K562 (cell line): ENCODE results near the gene P2RX5.

Experiments used
- CREM ChIP-seq: IDR thresholded peaks from 2 replicates; pipeline ENCODE4 v1.6.1; 2014; ENCODE audit warnings: antibody characterized with exemption, low read depth
- CTCFL ChIP-seq: IDR thresholded peaks from 2 replicates; pipeline ENCODE4 v1.6.1; 2011; ENCODE audit warnings: borderline replicate concordance, low read depth, mild to moderate bottlenecking, moderate library complexity, low read length; ENCODE audit not compliant: insufficient read depth, poor library complexity, severe bottlenecking
- ETV5 ChIP-seq: sonication (generic); formaldehyde crosslinking; IDR thresholded peaks from 2 replicates; pipeline ENCODE4 v1.4.0; 2020; ENCODE audit warnings: low read depth, mild to moderate bottlenecking, missing genetic modification reagents
- HES1 ChIP-seq: fragments of 450-650 bp; IDR thresholded peaks from 2 replicates; pipeline ENCODE4 v1.6.1; 2016; ENCODE audit warnings: low read depth, mild to moderate bottlenecking, moderate library complexity
- IRF2 ChIP-seq: sonication (generic); formaldehyde crosslinking; IDR thresholded peaks from 2 replicates; pipeline ENCODE4 v1.8.1; 2022; ENCODE audit warnings: mild to moderate bottlenecking, missing genetic modification reagents
- KDM1A ChIP-seq, 2 experiments: fragments of 450-650 bp; IDR thresholded peaks; 2 replicates each; pipeline ENCODE4 v1.6.1; 2016; ENCODE audit warnings: mild to moderate bottlenecking in 2 of 2
- NR0B1 ChIP-seq: fragments of 450-650 bp; IDR thresholded peaks from one replicate; pipeline ENCODE4 v1.6.1; 2018; ENCODE audit warnings: mild to moderate bottlenecking, moderate library complexity; ENCODE audit not compliant: partially characterized antibody
- PHF8 ChIP-seq: fragments of 200-600 bp; sonication (generic); IDR thresholded peaks from 2 replicates; pipeline ENCODE4 v1.6.1; 2012; ENCODE audit warnings: mixed run types, mild to moderate bottlenecking, inconsistent platforms, low read length, moderate library complexity, borderline replicate concordance
- SIN3A ChIP-seq, 2 experiments: fragments of 150-350 bp in 1 of 2; IDR thresholded peaks; 2 replicates each; pipeline ENCODE4 v1.6.1; 2011 to 2016; ENCODE audit warnings: borderline replicate concordance in 2 of 2, low read depth in 2 of 2, low read length in 2 of 2, mild to moderate bottlenecking in 2 of 2, moderate library complexity in 2 of 2; ENCODE audit not compliant: control insufficient read depth in 1 of 2
- SP1 ChIP-seq: sonication (generic); formaldehyde crosslinking; IDR thresholded peaks from 2 replicates; pipeline ENCODE4 v1.8.1; 2022; ENCODE audit warnings: mild to moderate bottlenecking, missing genetic modification reagents
- ZNF121 ChIP-seq: sonication (generic); formaldehyde crosslinking; conservative IDR thresholded peaks from 2 replicates; pipeline ENCODE4 v1.8.0; 2022; ENCODE audit warnings: missing genetic modification reagents
- ZNF609 ChIP-seq: sonication (generic); formaldehyde crosslinking; IDR thresholded peaks from 2 replicates; pipeline ENCODE4 v1.8.1; 2023; ENCODE audit warnings: missing genetic modification reagents, mild to moderate bottlenecking, borderline replicate concordance
- TF ChIP-seq, protein P1 (sequence below), 3 experiments: IDR thresholded peaks in 2 of 3; conservative IDR thresholded peaks in 1 of 3; 2 replicates each; pipeline ENCODE4 v1.5.1; 2011 to 2012; ENCODE audit warnings: low read length in 3 of 3, mild to moderate bottlenecking in 3 of 3, control low read depth in 2 of 3, improper control_type of control experiment in 1 of 3, inconsistent platforms in 1 of 3, low read depth in 1 of 3, mixed read lengths in 1 of 3, moderate library complexity in 1 of 3; ENCODE audit not compliant: insufficient read depth in 2 of 3

DNA sequence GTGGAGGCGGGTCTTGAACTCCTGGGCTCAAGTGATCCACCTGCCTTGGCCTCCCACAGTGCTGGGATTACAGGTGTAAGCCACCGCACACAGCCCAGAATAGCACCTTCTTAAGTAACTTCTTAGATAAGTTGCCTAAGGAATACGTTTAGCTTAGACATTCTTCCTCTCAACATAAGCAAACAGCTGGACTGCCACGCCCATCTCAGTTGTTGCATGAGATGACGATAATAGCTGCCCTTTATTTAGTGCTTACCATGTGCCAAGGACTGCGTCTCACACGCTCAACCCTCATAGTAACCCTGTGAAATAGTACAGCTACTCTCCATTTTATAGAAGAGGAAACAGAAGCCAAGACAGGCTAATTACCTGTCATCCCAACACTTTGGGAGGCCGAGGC, 39.6 kb upstream of the P2RX5 start:
- TF ChIP-seq CTCFL: no peak
- no peak for TF ChIP-seq KDM1A (IDR thresholded peaks at IDR 0.05)
- TF ChIP-seq, protein P1, sequence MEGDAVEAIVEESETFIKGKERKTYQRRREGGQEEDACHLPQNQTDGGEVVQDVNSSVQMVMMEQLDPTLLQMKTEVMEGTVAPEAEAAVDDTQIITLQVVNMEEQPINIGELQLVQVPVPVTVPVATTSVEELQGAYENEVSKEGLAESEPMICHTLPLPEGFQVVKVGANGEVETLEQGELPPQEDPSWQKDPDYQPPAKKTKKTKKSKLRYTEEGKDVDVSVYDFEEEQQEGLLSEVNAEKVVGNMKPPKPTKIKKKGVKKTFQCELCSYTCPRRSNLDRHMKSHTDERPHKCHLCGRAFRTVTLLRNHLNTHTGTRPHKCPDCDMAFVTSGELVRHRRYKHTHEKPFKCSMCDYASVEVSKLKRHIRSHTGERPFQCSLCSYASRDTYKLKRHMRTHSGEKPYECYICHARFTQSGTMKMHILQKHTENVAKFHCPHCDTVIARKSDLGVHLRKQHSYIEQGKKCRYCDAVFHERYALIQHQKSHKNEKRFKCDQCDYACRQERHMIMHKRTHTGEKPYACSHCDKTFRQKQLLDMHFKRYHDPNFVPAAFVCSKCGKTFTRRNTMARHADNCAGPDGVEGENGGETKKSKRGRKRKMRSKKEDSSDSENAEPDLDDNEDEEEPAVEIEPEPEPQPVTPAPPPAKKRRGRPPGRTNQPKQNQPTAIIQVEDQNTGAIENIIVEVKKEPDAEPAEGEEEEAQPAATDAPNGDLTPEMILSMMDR (IDR thresholded peaks at IDR 0.05 in 2 of 3, conservative IDR thresholded peaks at IDR 0.05 in 1 of 3; ENCODE audit: insufficient read depth in 2 of 3, low read depth in 1 of 3, low read length in 3 of 3): no peak
- TF ChIP-seq HES1: no peak
- no peak for TF ChIP-seq SIN3A (IDR thresholded peaks at IDR 0.05; ENCODE audit: borderline replicate concordance in 2 of 2, control insufficient read depth in 1 of 2, low read depth in 2 of 2, low read length in 2 of 2)
- no peak for TF ChIP-seq ETV5 (CRISPR knock-in tag)
- TF ChIP-seq ZNF121 (CRISPR knock-in tag): no peak
- TF ChIP-seq ZNF609: no peak
- no peak for TF ChIP-seq PHF8
- no peak for TF ChIP-seq SP1 (CRISPR knock-in tag)
- TF ChIP-seq NR0B1: no peak
- no peak for TF ChIP-seq CREM
- TF ChIP-seq IRF2 (CRISPR knock-in tag): no peak
